Medulla oblongata (tissue), 1 donor: ENCODE results near the gene EXOC4.

Experiments
- DNase-seq: peaks from one replicate; pipeline ENCODE4 v3.0.0-alpha.2; 2015; ENCODE audit errors: extremely low spot score

EXOC4 gene

GRCh38 chr7:133491201-133491691 lies 238.4 kb downstream of the EXOC4 start:
- DNase-seq = no peak

GRCh38 chr7:133491846-133492652 lies 239.2 kb downstream of the EXOC4 start:
- DNase-seq = no peak

GRCh38 chr7:133497061-133497460 lies 244.2 kb downstream of the EXOC4 start:
- no peak for DNase-seq

GRCh38 chr7:133501771-133502170 lies 248.9 kb downstream of the EXOC4 start:
- DNase-seq = no peak

DNA sequence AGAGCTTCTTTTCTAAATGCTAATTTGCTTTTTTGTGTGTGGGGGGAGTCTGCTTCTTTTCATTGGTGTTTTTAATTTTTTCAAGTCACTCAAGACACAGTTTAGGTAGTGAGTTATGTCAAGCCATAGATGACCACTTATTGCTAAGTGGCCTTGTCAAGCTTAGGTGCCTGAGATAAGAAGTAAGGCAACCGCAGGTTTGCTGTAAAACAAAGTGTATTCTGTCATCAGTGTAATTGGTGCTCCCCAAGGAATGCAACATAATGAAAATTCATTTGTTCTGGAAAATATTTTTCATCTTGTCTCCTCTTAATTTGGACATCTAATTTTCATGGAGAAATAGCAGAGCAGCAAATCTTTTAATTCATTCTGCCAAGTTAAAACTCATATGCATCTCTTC lies 249.6 kb downstream of the EXOC4 start:
- DNase-seq = no peak

DNA sequence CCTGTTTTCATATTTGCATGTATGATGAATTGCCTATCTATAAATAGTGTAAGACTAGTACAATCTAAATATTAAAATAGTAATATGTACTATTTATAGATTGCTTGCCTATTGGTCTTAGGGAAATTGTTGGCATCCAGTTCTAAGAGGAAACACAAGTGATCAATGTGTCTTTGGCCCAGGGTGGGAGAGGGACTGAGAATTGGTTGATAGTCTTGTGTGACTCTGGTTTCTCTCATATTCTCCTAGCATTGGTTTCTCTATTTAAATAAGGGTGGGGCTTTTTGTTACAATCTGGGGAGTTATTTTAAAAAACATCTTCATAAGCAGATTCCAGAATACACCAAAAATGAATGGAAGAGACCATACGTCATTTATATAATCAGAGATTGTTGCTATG lies 250.1 kb downstream of the EXOC4 start:
- no peak for DNase-seq

GRCh38 chr7:133504825-133505224 lies 251.9 kb downstream of the EXOC4 start:
- DNase-seq = no peak

GRCh38 chr7:133509822-133510221 lies 256.9 kb downstream of the EXOC4 start:
- DNase-seq = no peak

DNA sequence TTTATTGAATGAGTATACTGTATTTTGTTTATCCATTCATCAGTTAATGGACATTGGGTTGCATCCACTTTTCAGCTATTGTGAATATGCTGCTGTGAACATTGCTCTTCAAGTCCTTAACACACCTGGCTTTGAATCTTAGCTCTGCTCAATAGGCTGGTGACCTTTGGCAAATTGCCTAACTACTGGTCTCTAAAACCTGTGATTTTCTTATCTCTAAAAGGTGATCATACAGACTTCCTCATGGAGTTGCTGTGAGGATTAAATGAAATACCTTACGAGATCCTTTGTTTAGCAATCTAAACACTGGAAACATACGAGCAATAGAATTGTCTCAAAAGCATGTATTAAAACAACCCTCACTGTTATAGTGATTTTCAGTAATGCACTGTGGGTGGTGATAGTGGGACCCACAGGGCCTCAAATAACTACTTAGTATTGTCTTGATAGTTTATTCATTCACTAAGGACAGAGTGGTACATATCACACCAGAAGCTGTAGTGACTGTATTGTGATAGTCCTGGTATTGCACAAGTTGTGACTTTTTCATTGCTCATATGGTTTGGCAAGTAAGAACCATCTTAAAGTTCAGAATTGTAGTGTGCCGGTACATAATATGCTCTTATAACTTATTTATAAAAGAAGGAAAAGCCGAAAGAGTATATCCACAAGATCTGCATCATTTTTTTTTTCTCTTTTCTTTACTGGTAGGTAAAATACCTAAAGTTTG lies 257.6 kb downstream of the EXOC4 start:
- no peak for DNase-seq

DNA sequence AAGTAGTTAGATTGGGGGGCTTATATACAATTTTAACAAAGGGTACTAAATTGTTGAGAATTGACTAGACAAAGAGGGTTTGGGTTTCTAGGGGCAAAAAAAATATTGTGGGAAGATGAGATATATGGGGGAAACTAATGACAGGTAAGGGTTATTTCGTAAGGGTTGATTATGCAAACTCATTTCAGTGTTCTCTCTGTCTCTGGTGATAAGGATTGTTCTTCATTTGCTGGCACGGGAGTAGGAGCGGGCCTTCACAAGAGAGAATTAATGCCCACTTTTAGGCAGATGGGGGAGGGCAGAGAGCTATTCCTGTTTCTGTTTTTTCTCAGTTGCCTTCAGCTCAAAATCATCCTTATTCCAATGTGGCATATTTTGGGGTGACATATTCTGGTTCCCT lies 258.4 kb downstream of the EXOC4 start:
- no peak for DNase-seq

DNA sequence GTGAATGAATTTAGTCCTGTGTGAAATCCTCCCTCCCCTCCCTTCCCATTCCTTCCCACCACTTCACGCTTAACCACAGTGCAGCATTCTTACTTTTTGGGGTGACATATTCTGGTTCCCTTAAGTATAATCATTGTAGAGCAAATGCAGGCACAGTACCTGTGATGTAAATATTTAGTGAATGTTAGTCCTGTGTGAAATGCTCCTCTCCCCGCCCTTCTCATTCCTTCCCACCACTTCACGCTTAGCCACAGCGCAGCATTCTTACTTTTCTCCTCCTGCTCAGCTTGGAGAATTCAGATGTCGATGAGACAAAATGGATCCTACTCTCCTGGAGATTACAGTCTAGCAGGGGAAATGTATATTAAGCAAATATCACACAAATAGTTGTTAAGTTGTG lies 258.8 kb downstream of the EXOC4 start:
- no peak for DNase-seq

- no peak for DNase-seq
Observed at GRCh38 chr7:133512560-133512959, 259.7 kb downstream of the EXOC4 start.

- DNase-seq = no peak
Observed at GRCh38 chr7:133513608-133514007, 260.7 kb downstream of the EXOC4 start.

DNA sequence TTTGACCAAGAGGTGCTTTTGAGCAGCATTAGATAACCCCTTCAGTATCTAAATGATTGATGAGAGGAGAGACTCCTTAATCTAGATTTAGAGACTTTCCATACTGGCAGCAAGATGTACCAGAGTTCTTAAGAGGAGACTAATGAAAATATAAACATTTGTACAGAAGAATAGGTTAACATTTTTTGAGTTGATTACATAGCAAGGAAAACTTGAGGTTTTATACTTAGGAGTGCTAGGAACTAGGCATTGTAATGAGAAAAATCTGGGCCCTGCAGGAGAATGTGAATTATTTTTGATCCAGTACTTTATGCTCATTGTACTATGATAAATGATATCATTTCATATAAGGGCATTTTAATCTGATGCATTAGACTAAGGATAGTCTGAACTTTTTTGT lies 261.7 kb downstream of the EXOC4 start:
- no peak for DNase-seq

DNA sequence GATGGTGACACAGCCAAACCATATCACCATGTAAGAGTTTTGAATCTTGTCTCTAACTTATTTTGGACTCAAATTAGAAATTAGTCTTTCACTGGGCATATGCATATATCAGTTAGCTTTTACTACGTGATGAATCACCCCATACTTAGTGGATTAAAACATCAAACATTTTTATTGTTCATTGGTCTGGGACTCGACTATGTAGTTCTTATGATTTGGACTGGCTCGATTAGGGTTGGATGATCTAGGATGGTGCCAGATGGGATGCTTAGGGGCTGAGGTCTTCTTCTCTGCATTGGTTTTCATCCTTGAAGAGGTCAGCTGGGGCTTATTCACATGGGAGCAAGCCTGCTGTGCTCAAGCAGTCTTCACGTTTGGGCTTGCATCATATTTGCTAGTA lies 264.9 kb downstream of the EXOC4 start:
- no peak for DNase-seq

- no peak for DNase-seq
Observed at GRCh38 chr7:133518718-133519117, 265.8 kb downstream of the EXOC4 start.

- DNase-seq = no peak
Observed at GRCh38 chr7:133520248-133520647, 267.4 kb downstream of the EXOC4 start.

DNA sequence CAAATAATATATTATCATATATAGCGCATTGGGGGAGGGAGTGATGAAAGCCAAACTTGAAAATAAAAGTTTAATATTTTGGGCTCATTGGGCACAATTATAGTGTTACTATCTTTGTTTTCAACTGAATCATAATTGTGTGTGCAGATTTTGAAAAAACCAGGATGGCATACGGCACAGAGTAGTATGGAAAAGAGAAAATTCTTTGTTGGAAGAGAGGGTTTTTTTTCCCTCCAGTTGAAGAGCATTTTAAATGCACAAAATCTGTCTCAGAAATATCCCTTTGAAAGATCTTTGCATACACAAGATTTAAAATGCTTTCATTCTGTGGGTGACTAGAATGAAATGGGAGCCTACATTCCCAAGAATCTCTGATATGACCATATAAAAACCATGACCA lies 269.6 kb downstream of the EXOC4 start:
- no peak for DNase-seq

DNA sequence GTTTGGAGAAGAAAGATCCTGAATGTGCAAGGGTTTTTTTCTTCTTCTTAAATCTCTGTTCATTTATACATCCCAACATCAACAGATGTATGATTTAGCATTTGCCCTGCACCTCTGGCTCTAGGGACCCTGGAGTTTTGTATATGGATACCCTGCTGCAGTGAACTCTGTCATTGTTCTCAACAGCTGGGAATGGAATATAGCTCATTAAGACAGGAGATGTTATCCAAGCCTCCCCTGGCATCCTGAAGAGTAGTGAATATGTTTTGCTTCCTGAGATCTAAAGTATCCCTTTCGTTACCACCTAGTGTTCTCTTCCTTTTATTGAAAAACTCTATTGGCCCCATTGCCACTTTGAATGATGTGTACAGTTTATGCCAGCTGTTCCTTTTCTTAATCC lies 275.9 kb downstream of the EXOC4 start:
- DNase-seq = no peak

- DNase-seq = no peak
Observed at GRCh38 chr7:133529861-133530260, 277.0 kb downstream of the EXOC4 start.

GRCh38 chr7:133530682-133531081 lies 277.8 kb downstream of the EXOC4 start:
- no peak for DNase-seq

DNA sequence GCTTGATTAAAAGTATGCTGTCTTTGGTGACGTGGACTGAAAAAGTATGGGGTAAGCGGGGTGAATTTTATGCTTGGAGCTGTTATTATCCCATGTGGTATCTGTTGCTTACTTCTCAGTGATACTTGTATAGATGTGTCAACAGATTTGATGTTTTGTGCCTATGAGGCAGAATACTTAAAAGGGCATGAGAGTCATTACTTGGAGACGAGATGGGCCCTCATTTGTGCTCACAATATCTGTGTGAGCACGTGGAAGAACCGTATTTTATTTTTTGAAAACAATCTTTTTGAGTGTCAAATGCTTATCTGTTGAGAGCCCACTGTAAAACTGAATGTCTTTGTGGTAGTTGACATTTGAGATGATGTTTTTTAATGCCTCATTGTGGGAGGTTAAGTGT lies 281.9 kb downstream of the EXOC4 start:
- DNase-seq = no peak

DNA sequence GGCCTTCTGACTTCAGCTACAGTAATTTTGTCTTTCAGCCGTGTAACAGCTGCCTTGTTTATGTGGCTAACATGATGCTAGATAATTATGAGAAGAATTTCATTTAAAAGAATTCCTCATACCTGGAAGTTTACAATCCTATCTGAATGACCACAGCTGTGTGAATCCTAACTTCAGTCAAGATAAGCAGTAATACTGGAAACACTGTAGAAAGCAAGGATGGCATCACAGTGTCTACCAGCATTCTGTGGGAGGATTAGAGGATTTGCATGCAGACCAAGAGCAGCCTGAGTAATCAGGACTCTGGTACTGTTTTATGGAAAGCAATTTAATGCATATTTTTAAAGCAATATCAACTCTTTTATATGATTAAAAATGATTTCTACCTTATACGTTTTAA lies 282.4 kb downstream of the EXOC4 start:
- no peak for DNase-seq
